Activated gamma-delta T cell treated with Interleukin-2 at 50 U/mL for 16 hours (primary cell): ENCODE results near the gene IL12A.

Experiments used
- DNase-seq: peaks from one replicate; pipeline ENCODE4 v3.0.0-alpha.2; 2020

The IL12A gene

GRCh38 chr3:159991591-159991990 is 3.0 kb downstream of the IL12A start:
- no peak for DNase-seq

DNA sequence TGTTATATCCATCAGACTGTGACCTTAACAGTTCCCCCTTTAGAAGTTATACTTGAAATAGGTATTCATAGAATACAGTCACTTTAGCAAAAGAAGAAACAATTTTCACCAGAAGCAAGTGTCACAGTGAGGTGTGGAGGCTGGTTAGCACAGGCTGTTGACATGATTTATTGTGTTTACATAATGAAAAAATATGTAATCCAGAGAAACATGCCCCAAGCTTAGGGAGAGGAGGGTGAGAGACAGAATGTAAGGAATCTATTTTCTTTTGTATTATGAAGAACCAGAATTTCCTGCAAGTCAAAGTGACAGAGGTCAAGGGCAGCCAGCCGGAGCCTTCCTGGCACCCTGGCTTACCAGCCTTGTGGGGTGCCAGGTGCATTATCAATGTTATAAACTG is 4.0 kb downstream of the IL12A start:
- DNase-seq = no peak

DNA sequence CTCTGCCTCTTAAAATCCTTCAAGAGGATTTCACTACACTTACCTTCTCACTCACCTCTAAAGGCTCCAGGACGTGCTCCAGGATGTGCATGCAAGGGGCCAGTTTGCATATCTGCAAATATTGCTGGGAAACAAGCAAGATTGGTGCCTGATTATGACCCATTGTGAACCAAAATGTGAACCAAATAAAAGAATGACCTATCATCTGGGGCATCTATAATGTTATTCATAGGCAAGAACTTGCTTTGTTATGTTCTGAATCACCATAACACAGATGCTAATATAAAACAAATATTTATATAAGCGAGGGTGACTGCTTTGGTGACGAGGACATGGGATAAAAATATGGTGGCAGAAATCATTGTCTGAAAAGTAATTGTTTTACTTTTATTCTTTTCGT is 5.5 kb downstream of the IL12A start:
- DNase-seq = no peak

DNA sequence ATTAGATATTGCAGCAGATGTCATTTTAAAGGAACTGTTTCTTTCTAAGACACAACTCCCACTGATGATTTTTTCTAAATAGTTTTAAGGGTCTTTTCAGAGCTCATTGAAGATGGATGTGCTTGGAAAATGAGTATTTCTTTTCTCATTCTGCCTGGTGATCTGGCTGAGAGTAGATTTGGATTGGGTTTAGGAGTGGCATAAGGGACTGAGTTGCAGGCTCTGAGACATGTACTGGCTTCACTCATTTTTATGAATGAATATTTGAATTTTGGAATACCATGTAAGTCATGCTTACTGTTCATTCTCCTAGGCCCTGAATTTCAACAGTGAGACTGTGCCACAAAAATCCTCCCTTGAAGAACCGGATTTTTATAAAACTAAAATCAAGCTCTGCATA is 6.5 kb downstream of the IL12A start:
- DNase-seq = no peak

GRCh38 chr3:159996018-159996417 is 7.4 kb downstream of the IL12A start:
- no peak for DNase-seq

- no peak for DNase-seq
Measured at GRCh38 chr3:159996959-159997358, 8.3 kb downstream of the IL12A start.

- DNase-seq = no peak
Measured at GRCh38 chr3:160001148-160001760, 12.6 kb downstream of the IL12A start.

DNA sequence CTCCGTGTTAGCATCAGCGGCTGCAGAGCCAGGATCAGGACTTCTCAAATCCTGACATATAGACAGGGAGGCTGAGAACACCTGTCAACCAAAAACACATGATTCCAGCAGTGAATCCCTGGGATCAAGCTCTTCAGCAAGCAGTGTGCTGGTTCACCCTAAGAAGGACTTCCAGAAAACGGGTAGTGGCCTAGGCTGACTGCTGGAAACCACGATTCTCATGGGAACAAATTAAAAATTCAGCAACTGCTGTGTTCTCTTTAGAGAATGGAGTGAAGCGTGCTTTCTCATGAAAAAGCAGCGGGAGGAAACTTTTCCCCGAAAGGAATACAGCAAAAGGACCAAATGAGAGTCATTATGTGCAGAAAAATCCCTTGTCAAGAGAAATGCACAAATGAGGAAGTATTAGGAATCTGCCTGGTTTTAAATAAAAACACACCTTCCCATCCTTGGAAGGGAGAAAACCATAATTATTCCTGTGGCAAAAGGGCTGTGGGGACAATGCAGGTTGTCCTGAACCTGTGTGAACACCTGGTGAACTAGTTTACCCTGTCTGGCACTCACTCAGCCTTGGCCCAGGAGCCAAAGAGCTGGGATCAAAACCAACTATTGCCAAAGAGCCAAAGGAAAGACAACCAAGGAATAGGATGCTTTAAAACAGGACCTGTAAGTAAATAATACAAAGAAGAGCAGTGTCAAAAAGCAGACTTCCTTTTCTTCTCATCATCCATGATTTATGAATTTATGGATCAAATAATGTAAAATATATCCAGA is 13.4 kb downstream of the IL12A start:
- DNase-seq = no peak

GRCh38 chr3:160003520-160004128 is 15.0 kb downstream of the IL12A start:
- peak; percentile 14 for DNase-seq

- DNase-seq = no peak
Measured at GRCh38 chr3:160005004-160005403, 16.4 kb downstream of the IL12A start.

- DNase-seq = no peak
Measured at GRCh38 chr3:160006282-160007163, 17.9 kb downstream of the IL12A start.

- DNase-seq = no peak
Measured at GRCh38 chr3:160008961-160009360, 20.3 kb downstream of the IL12A start.

- no peak for DNase-seq
Measured at GRCh38 chr3:160009525-160009924, 20.9 kb downstream of the IL12A start.

- DNase-seq = no peak
Measured at GRCh38 chr3:160010578-160010977, 21.9 kb downstream of the IL12A start.

DNA sequence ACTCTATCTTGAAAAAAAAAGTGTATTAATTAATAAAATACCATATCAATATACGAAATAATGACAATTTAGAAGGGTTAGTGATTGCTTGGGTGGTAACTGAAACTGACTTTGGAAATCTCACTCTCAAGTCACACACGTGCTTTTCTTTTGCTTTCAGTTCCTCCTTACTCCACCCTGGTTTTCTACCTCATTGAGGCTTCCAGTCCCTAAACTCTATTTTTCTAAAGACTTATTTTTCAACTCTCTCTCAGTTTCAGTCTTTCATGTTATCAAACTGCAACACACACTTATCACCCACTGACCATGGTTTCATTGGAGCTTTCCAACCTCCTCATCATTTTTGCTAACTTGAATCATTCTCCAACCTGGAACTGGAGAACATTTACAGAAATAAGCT is 23.5 kb downstream of the IL12A start:
- no peak for DNase-seq

DNA sequence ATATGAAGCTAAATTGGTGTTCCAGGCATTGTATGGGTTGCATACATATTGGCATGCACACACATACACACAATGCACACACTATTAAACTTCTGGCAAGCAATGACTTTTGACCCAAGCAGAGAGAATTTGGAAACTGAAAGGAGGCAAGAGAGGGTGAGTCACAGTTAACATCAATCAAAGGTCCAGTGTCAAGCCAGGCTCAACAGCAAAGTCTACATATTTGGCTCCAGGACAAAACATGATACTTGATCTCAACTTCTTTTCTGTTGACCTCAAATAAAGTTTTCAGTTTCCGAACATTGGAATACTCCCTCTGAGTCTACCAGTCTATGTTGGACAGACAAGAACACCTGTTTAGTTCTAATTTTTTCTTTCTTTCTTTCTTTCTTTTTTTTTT is 28.3 kb downstream of the IL12A start:
- no peak for DNase-seq

- no peak for DNase-seq
Measured at GRCh38 chr3:160018959-160019358, 30.3 kb downstream of the IL12A start.

- no peak for DNase-seq
Measured at GRCh38 chr3:160020057-160020711, 31.5 kb downstream of the IL12A start.

DNA sequence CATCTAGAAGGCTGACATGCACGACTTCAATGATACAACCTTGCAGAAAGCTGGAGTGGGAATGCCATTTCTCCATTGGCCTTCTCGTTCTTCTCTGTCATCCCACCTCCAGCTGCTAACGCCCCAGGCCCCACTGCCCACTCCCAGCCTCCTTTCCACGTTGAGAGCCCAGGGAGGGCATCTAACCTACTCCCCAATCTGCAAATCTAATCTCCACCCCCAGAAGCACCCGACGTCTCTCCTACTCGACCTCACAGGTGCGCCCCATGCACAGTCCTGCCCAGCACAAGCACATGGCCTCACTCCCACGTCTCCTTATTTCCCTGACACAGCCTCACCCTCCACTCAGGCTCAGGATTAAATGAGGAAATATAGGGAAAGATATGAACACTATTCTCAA is 33.4 kb downstream of the IL12A start:
- no peak for DNase-seq

DNA sequence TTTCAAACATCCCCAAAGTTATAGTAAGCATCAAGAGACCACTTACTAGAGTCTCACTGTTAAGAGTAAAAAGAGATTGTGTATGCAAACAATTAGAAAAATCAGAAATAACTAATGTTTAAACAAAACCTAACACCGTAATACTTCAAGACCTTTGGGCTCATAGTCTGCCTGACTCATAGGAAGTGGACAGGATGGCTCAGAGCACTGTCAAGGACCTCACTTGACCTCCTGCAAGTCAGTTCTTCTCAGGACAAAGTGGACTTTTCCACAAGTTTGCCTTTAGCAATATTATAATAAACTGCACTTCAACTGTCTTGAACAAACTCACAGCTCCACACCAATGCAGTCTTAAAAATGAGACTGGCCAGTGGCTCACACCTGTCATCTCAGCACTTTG is 34.8 kb downstream of the IL12A start:
- DNase-seq = no peak

DNA sequence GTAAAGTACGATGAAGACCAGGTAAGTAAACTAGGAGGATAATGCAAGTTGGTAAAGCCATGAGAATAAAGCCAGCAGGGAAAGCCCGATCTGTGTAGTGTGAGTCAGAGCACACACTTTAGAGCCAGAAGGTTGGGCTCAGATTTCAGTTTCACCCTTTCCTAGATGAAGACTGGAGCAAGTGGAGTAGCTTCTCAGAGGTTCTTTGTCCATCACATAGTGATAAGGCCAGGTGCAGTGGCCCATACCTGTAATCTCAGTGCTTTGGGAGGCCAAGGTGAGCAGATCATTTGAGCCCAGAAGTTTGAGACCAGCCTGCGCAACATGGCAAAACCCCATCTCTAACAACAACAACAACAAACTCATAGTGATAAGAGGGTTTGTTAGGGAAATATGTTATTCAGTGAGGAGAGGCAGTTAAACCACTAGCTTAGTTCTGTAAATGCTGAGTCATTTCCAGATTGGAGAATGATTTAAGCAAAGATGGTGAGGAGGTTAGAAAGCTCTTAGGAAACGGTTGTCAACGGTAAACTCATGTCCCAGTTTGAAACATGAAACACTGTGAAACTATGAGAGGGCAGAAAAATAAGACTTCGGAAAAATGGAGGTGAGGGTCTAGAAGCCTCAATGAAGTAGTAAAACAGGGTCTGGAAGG is 39.0 kb downstream of the IL12A start:
- DNase-seq = no peak

DNA sequence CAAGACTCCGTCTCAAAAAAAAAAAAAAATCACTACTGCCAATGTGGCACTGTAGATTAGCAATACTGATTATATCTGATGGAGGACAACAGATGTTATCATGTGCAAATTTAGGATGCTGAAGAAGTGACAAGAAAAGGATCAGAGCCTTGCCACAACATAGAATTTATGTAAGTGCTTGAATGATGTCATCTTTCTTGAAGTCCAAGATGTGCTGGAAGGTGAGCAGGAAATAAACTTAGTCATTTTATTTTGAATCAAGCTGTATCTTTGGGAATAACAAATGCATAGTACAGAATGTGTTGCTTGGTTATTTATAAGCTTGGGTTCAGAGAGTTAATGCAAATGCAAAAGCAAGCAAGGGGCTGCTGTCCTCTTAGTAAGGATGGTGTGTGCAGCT is 47.1 kb downstream of the IL12A start:
- no peak for DNase-seq
